GM12878 (cell line): ENCODE measurements around the gene AHNAK. TPM values are rescaled to one million over a fixed set of nuclear protein-coding genes. Genes with fewer than 3 reads are reported as not detected.

Experiments
- ATAC-seq: fragments of 200-7000 bp; cut with Tn5 transposase; 3 replicates; pipeline ENCODE4 v1.9.1; 2020; ENCODE audit warnings: mild to moderate bottlenecking, moderate library complexity
- BruUV-seq: library from RNA; stranded (reverse); fragments of 400-500 nt; replicated peaks from 2 replicates; lab custom pipeline; 2021; lab: Mats Ljungman, UMichigan
- CTCF ChIA-PET: fragments of 300-600 bp; sonication (Branson Sonifier 250); formaldehyde crosslinking; extraction: SDS; loops from one replicate; lab custom pipeline; 2021; ENCODE audit warnings: inconsistent platforms; lab: Yijun Ruan, JAX
- POLR2A ChIA-PET: fragments of 350-600 bp; formaldehyde crosslinking; extraction: SDS; loops from one replicate; lab custom pipeline; 2021; ENCODE audit warnings: inconsistent platforms; lab: Charles Lee
- RAD21 ChIA-PET: fragments of 300-600 bp; sonication (Branson Sonifier 250); formaldehyde crosslinking; loops from one replicate; lab custom pipeline; 2023; ENCODE audit warnings: antibody characterized with exemption; ENCODE audit not compliant: unreplicated experiment; lab: Charles Lee
- SMC1A ChIA-PET: fragments of 300-600 bp; sonication (Branson Sonifier 250); formaldehyde crosslinking; loops from one replicate; lab custom pipeline; 2023; ENCODE audit not compliant: unreplicated experiment, uncharacterized antibody; lab: Charles Lee
- DNase-seq: peaks from one replicate; pipeline ENCODE4 v3.0.0-alpha.2; 2011; ENCODE audit warnings: low read depth, low spot score
- FAIRE-seq: peaks from 3 replicates; lab custom pipeline; 2011; peaks lifted over from hg19 to GRCh38; lab: Jason Lieb, UNC
- H2AFZ ChIP-seq: 2 replicates; pipeline ENCODE4 v1.6.0; 2011; ENCODE audit warnings: low read depth, low read length, control low read depth; ENCODE audit not compliant: control insufficient read depth
- H3K27ac ChIP-seq: 2 replicates; pipeline ENCODE4 v1.5.1; 2011; ENCODE audit warnings: control low read depth; ENCODE audit not compliant: control insufficient read depth, insufficient read depth
- H3K27me3 ChIP-seq, 2 experiments: replicated peaks in 1 of 2; 2 replicates each; pipeline versions ENCODE4 v1.6.0 to v1.6.1; 2011; ENCODE audit warnings: low read length in 1 of 2; ENCODE audit not compliant: control insufficient read depth in 2 of 2, insufficient read depth in 2 of 2
- H3K36me3 ChIP-seq, 2 experiments: 2 replicates each; pipeline ENCODE4 v1.5.1; 2011; ENCODE audit warnings: low read length in 1 of 2; ENCODE audit not compliant: control insufficient read depth in 2 of 2, insufficient read depth in 2 of 2
- H3K4me1 ChIP-seq: 2 replicates; pipeline ENCODE4 v1.6.1; 2011; ENCODE audit warnings: mild to moderate bottlenecking, low read length, moderate library complexity, mixed read lengths; ENCODE audit not compliant: control insufficient read depth, insufficient read depth
- H3K4me2 ChIP-seq: 2 replicates; pipeline ENCODE4 v1.6.0; 2011; ENCODE audit warnings: control low read depth; ENCODE audit not compliant: control insufficient read depth, insufficient read depth
- H3K4me3 ChIP-seq: fragments of 200-600 bp; sonication (generic); 2 replicates; pipeline ENCODE4 v1.5.1; 2016
- H3K79me2 ChIP-seq: 2 replicates; pipeline ENCODE4 v1.6.0; 2011; ENCODE audit warnings: low read length; ENCODE audit not compliant: control insufficient read depth, insufficient read depth
- H3K9ac ChIP-seq: 2 replicates; pipeline ENCODE4 v1.8.0; 2011; ENCODE audit warnings: low read length, control low read depth, mixed read lengths; ENCODE audit not compliant: control insufficient read depth, insufficient read depth
- H3K9me3 ChIP-seq: replicated peaks from 3 replicates; pipeline ENCODE4 v1.5.1; 2011; ENCODE audit warnings: mild to moderate bottlenecking, low read length; ENCODE audit not compliant: control insufficient read depth, insufficient read depth
- H4K20me1 ChIP-seq: 2 replicates; pipeline ENCODE4 v1.6.0; 2011; ENCODE audit not compliant: control insufficient read depth, insufficient read depth
- ASH2L ChIP-seq: fragments of 300-600, 200-600 bp; sonication (generic); IDR thresholded peaks from 2 replicates; pipeline ENCODE4 v1.6.1; 2017; ENCODE audit warnings: low read depth, mild to moderate bottlenecking, borderline replicate concordance
- CBX3 ChIP-seq: fragments of 200-600 bp; sonication (generic); IDR thresholded peaks from 2 replicates; pipeline ENCODE4 v1.6.1; 2016; ENCODE audit warnings: low read depth, borderline replicate concordance
- POLR2AphosphoS5 ChIP-seq: IDR thresholded peaks from 2 replicates; pipeline ENCODE4 v1.6.1; 2011; ENCODE audit warnings: mild to moderate bottlenecking, low read length, inconsistent platforms
- POU2F2 ChIP-seq: IDR thresholded peaks from 3 replicates; pipeline ENCODE4 v1.6.1; 2011; ENCODE audit warnings: low read depth, mild to moderate bottlenecking, low read length, borderline replicate concordance
- SIX5 ChIP-seq: IDR thresholded peaks from 2 replicates; pipeline ENCODE4 v1.6.1; 2011; ENCODE audit warnings: mild to moderate bottlenecking, low read depth, low read length, moderate library complexity; ENCODE audit not compliant: severe bottlenecking
- SRF ChIP-seq, 2 experiments: IDR thresholded peaks; 2 replicates each; pipeline ENCODE4 v1.6.1; 2011; ENCODE audit warnings: low read depth in 2 of 2, low read length in 2 of 2, mild to moderate bottlenecking in 1 of 2, moderate library complexity in 1 of 2
- ZNF24 ChIP-seq: fragments of 450-650 bp; IDR thresholded peaks from 2 replicates; pipeline ENCODE4 v1.6.1; 2017; ENCODE audit warnings: antibody characterized with exemption, mild to moderate bottlenecking
- WGBS: methylation state at CpG from one replicate; pipeline ENCODE4 v1.1.6; 2016; ENCODE audit warnings: low lambda C conversion rate; ENCODE audit not compliant: insufficient replicate concordance, insufficient coverage; ENCODE audit errors: missing lambda C conversion rate; 5-methylcytosine and 5-hydroxymethylcytosine counted together
- in situ Hi-C: fragments of 300-500 bp; cut with MboI; formaldehyde crosslinking; loops from 9 replicates; pipeline ENCODE4 v1.14.3; 2018; ENCODE audit warnings: mixed read lengths
- intact Hi-C: fragments of 100-400 bp; cut with micrococcal nuclease; formaldehyde crosslinking; loops from one replicate; pipeline ENCODE4 v1.14.2; 2022; ENCODE audit not compliant: unreplicated experiment
- polyA plus RNA-seq, 11 experiments: library from polyadenylated mRNA; depleted of rRNA in 4 of 11; unstranded in 6 of 11; stranded (reverse) in 5 of 11; fragments of >200 nt; fragmentation: Nextera tagmentation in 4 of 11; fragmentation: Illumina TruSeq in 1 of 11; extraction: Ambion mirVana in 4 of 11; extraction: Trizol in 1 of 11; gene quantifications; 1 replicate in 1 of 11; 2 replicates in 10 of 11; pipeline versions ENCODE4 v1.2.1 to v1.2.3, GENCODE V29; 2011 to 2016; ENCODE audit warnings: inconsistent platforms in 2 of 11, missing spikeins in 2 of 11, low read depth in 1 of 11
- total RNA-seq, 4 experiments: library from RNA; depleted of rRNA in 3 of 4; stranded (reverse); fragments of >200 nt in 3 of 4; fragmentation: Illumina TruSeq in 1 of 4; extraction: Trizol in 1 of 4; gene quantifications; 2 replicates each; pipeline versions ENCODE4 v1.2.1 to v1.2.3, GENCODE V29; 2013 to 2021
- TF ChIP-seq, protein P1 (sequence below): fragments of 450-650 bp; formaldehyde crosslinking; IDR thresholded peaks from 2 replicates; pipeline ENCODE4 v1.4.0; 2022; ENCODE audit warnings: mild to moderate bottlenecking, moderate library complexity
- TF ChIP-seq, protein P2 (sequence below): IDR thresholded peaks from 2 replicates; pipeline ENCODE4 v1.6.1; 2012; ENCODE audit warnings: mild to moderate bottlenecking, low read depth, low read length

Gene AHNAK
- total and polyA plus RNA-seq, 10 of the 15 experiments (the other 5 are each of a cell fraction or from before 2014, with no cell fraction given): 0.76 to 90.3 (median 19.4) TPM

DNA sequence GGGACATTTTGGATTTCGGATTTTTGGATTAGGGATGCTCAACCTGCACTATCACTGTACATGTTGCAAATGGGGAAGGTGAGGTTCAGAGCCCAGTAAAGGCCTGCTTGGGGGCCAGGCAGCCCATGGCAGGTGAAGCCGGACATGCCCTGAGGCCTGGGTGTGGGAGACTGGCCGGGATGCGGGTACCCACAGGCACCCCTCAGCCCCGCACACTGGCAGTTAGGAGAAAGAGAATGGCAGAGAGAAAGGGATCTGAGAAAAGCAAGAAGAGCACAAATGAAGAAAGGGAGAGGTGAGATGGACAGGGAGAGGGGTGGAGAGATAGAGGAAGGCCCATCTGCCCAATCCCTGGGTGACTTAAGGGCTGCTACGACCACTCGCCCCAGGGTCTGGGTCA is 75.0 kb downstream of the AHNAK start:
- ChIA-PET POLR2A (no interaction called here), CTCF (no interaction called here), RAD21 (no interaction called here), SMC1A (no interaction called here)
- no TSS peak for BruUV-seq
- FAIRE-seq: no peak
- H3K9ac ChIP-seq: no peak overlapping the region
- H4K20me1 ChIP-seq: no peaks in the 10 kb centered on the region
- WGBS: 82% methylated on average over 7 of the region's 7 CpGs
- H3K27ac ChIP-seq: no peak overlapping the region
- no peak overlapping the region for H3K4me2 ChIP-seq
- no peak for TF ChIP-seq CBX3
- TF ChIP-seq, protein P1, sequence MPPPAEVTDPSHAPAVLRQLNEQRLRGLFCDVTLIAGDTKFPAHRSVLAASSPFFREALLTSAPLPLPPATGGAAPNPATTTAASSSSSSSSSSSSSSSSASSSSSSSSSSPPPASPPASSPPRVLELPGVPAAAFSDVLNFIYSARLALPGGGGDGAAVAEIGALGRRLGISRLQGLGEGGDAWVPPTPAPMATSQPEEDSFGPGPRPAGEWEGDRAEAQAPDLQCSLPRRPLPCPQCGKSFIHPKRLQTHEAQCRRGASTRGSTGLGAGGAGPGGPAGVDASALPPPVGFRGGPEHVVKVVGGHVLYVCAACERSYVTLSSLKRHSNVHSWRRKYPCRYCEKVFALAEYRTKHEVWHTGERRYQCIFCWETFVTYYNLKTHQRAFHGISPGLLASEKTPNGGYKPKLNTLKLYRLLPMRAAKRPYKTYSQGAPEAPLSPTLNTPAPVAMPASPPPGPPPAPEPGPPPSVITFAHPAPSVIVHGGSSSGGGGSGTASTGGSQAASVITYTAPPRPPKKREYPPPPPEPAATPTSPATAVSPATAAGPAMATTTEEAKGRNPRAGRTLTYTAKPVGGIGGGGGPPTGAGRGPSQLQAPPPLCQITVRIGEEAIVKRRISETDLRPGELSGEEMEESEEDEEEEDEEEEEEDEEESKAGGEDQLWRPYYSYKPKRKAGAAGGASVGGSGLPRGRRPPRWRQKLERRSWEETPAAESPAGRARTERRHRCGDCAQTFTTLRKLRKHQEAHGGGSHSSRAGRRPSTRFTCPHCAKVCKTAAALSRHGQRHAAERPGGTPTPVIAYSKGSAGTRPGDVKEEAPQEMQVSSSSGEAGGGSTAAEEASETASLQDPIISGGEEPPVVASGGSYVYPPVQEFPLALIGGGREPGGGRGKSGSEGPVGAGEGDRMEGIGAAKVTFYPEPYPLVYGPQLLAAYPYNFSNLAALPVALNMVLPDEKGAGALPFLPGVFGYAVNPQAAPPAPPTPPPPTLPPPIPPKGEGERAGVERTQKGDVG: no peak
- TF ChIP-seq SIX5: no peak
- no peak for TF ChIP-seq POU2F2
- TF ChIP-seq, protein P2, sequence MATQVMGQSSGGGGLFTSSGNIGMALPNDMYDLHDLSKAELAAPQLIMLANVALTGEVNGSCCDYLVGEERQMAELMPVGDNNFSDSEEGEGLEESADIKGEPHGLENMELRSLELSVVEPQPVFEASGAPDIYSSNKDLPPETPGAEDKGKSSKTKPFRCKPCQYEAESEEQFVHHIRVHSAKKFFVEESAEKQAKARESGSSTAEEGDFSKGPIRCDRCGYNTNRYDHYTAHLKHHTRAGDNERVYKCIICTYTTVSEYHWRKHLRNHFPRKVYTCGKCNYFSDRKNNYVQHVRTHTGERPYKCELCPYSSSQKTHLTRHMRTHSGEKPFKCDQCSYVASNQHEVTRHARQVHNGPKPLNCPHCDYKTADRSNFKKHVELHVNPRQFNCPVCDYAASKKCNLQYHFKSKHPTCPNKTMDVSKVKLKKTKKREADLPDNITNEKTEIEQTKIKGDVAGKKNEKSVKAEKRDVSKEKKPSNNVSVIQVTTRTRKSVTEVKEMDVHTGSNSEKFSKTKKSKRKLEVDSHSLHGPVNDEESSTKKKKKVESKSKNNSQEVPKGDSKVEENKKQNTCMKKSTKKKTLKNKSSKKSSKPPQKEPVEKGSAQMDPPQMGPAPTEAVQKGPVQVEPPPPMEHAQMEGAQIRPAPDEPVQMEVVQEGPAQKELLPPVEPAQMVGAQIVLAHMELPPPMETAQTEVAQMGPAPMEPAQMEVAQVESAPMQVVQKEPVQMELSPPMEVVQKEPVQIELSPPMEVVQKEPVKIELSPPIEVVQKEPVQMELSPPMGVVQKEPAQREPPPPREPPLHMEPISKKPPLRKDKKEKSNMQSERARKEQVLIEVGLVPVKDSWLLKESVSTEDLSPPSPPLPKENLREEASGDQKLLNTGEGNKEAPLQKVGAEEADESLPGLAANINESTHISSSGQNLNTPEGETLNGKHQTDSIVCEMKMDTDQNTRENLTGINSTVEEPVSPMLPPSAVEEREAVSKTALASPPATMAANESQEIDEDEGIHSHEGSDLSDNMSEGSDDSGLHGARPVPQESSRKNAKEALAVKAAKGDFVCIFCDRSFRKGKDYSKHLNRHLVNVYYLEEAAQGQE: no peak
- no peak for TF ChIP-seq ASH2L
- TF ChIP-seq SRF (IDR thresholded peaks at IDR 0.05; ENCODE audit: low read depth in 2 of 2, low read length in 2 of 2): no peak
- TF ChIP-seq ZNF24: no peak
- no peak for TF ChIP-seq POLR2AphosphoS5
- no peak overlapping the region for H2AFZ ChIP-seq
- no peaks in the 10 kb centered on the region; a peak in 1 of 4 replicates for H3K27me3 ChIP-seq
- ATAC-seq: no peak
- H3K79me2 ChIP-seq: no peaks in the 10 kb centered on the region
- DNase-seq: no peak
- no peak overlapping the region for H3K4me3 ChIP-seq
- intact Hi-C loops (no loop called here), in situ Hi-C loops (no loop called here)
- H3K36me3 ChIP-seq: no peaks in the 10 kb centered on the region
- no peaks in the 10 kb centered on the region for H3K4me1 ChIP-seq
- no peaks in the 10 kb centered on the region for H3K9me3 ChIP-seq
